ENCODE measurements around the gene RAP2C. TPM values are rescaled to one million over a fixed set of nuclear protein-coding genes. Genes with fewer than 3 reads are reported as not detected.

RAP2C gene
- 26.6 TPM for total RNA-seq

DNA sequence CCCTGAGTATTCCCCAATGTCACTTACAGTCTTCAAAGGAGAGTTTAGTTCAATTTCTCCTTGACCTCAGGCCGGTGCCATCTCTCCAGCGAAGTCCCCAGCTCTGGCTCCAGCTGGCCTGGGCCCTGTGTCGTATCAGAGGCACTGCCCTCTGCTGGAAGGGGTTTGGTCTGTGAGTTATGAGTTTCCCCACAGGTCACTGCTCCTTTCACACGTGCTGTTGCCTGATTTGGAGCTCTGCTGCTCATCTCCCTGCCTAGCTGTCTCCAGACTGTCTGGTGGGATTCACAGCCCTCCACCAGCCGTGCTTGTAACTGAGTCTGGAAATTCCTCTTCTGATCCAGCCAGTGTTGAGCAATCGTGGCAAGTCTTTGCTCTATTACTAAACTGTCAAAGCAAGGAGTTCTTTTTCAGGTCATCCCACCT lies at the start of gene RAP2C:
Gene RAP2C (minus strand): TSS at position 105 of the 426 bp plus-strand sequence. CDS start 2,179 bp downstream, outside the sequence.
- DNase-seq (ENCODE audit: low spot score) = peak; percentile 75

DNA sequence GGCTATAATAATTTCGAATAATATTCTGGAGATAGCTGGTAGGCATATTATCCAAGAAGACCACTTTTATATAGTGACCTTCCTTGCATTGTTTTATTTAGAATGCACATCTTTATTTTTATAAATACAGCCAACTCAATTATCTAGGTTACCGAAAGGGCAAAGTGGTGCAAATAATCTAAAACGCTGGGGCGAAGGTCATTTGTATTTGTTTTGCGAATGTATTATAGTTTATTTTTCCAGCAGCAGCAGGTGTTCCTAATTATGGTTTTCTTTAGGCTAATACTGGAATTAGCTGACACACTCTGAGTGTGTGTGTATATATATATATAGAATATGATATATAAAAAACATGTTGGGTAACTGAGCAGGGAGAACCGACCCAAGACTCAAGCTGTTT lies 48.1 kb upstream of the RAP2C start:
- no peak for DNase-seq (ENCODE audit: low spot score)

GRCh38 chrX:132266583-132267355 lies 47.5 kb upstream of the RAP2C start:
- no peak for DNase-seq (ENCODE audit: low spot score)

GRCh38 chrX:132263127-132263526 lies 43.9 kb upstream of the RAP2C start:
- no peak for DNase-seq (ENCODE audit: low spot score)

- no peak for DNase-seq (ENCODE audit: low spot score)
Measured at GRCh38 chrX:132258509-132258908, 39.3 kb upstream of the RAP2C start.

GRCh38 chrX:132257116-132257515 lies 37.9 kb upstream of the RAP2C start:
- no peak for DNase-seq (ENCODE audit: low spot score)

DNA sequence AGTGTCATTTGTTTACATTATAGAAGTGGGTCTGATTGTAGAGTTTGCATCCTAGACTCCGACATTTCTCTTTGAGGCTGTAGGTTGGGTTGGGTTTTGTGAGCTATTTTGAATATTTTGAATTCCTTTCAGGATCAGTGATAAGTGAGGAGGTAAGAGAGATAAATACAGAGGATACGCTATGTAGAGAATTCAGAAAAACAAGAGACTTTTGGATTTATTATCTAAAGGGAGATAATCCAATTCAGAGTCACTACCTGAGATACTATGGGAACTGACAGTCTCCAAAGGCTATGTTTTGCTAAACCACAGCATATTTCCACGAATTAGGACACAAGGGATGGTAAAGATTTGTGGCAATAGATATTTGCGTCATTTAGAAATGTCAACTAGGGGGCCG lies 16.9 kb upstream of the RAP2C start:
- no peak for DNase-seq (ENCODE audit: low spot score)

DNA sequence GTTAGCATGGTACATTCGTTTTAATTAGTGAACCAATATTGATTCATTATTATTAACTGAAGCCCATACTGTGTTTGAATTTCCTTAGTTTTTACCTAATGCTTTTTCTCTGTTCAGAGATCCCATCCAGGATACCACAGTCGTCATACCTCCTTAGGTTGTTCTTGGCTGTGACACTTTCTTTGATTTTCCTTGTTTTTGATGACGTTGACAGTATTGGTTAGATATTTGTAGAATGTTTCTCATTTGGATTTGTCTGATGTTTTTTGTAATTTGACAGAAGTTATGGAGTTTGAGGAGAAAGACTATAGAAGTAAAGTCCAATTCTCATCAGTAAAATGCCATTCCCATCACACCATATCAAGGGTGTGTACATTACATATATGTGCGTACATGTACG lies 16.2 kb upstream of the RAP2C start:
- DNase-seq (ENCODE audit: low spot score) = no peak

DNA sequence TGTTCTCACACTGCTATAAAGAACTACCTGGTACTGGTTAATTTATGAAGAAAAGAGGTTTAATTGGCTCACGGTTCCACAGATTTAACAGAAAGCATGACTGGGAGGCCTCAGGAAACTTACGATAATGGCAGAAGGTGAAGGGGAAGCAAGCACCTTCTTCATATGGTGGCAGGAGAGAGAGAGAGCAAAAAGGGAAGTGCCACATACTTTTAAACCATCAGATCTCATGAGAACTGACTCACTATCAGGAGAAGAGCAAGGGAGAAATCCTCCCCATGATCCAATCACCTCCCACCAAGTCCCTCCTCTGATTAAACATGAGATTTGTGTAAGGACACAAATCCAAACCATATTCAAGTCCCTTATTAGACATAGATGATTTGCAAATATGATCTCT lies 12.3 kb upstream of the RAP2C start:
- DNase-seq (ENCODE audit: low spot score) = no peak

GRCh38 chrX:132227383-132228112 lies 8.3 kb upstream of the RAP2C start:
- no peak for DNase-seq (ENCODE audit: low spot score)

DNA sequence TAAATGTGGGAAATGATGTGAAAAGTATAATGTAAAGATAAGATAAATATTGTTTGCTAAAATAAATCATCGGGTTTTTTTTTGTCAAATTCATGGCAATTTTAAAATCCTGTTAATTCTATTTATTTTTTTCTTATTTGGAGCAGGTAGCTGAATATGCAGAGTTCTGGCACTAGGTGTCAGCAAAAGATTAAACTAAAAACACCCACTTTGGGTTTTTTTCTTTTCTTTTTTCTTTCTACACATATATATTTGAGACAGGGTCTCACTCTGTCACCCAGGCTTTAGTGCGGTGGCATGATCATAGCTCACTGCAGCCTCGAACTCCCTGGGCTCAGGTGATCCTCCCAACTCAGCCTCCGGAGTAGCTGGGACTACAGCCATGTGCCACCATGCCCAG lies 6.9 kb upstream of the RAP2C start:
- DNase-seq (ENCODE audit: low spot score) = no peak

DNA sequence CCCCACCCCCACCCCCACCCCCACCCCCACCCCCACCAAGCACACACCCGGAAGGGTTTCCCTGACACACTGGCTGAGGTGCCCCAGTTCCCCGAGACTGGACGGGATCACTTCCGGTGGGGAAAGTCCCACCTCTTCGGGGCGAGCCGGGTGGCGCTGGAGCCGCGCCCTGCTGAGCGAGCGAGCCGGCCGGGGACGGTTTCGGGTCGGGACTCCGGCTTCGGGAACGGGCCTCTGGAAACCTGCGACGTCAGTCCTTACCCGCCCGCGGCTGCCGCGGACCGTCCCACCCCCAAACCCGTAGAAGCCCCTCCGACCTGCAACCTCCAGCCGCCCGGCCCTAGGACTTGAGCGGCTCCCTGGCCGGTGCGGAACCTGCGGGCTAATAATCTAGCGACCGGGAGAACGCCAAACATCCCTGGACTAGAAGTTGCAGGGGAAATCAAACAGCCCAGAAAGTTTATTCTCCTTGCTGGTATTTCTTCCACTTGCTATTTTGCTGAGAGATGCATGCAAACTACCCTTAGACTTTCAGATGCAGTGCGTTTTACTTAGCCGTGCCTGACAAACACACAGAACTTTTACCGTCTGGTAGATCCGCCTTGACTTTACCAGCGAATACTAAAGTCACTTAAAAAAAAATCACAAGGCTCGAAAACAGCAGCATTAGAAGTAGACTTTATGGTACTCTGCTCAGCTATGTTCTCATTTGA lies 991 bp downstream of the RAP2C start:
- peak; percentile 79 for DNase-seq (ENCODE audit: low spot score)

DNA sequence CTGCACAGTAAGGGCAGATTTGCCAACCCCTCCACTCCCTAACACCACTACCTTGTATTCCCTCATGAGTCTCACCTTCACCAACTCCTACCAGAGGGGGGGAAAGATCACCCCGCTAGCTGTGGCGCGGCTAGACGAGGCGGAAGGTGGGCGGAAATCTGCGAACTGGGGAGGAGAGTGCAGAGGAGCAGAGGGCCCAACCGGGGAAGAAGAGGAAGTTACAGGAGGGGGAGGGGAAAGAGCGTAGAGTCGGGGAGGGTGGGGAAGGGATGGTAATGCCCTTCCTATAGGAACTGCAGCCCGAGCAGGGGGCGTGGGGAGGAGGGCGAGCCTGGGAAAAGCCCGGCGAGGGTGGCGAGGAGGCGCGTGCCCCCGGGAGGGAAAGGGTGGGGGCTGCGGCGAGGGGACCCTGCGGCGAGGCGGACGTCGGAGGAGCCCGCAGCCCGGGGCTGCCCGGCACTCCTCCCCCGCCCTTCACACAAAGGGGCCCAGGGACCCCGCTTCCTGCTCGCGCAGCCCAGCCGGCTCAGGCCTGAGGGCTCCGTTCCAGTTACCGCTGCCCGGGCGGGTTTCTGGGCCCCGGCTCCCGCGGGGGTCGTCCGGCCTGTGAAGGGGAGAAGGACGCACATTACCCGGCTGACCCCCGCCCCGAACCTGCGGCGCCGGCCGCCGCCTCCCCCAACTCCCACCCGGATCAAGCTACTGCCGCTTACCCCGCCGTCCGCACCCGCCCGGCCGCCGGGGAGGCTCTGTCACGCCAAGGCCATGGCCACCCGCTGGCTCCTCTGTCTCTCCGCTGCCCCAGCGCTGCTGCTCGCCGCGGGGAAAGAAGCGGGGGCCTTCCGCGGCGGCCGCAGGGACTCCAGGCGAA lies 1.8 kb downstream of the RAP2C start:
- peak; percentile 50 for DNase-seq (ENCODE audit: low spot score)

- DNase-seq (ENCODE audit: low spot score) = no peak
Measured at GRCh38 chrX:132216806-132217202, 2.4 kb downstream of the RAP2C start.

DNA sequence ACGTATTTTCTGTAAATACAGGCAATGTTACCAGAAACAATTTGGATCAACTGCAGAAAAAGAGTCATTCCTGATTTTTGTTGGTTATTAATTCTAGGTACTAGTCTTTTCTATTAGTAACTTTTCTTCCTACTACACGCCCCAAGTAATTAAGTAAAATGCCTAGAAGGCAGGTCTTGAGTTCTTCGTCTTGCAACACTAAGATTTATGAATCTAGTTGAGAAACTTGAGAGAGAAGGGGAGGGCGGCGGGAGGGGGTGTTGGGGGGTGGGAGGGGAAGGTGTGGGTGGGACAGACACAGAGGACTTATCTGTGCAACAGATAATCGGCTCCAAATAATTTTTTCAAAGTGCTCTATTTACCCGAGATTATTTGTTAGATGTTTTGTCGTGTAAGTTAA lies 3.0 kb downstream of the RAP2C start:
- no peak for DNase-seq (ENCODE audit: low spot score)

DNA sequence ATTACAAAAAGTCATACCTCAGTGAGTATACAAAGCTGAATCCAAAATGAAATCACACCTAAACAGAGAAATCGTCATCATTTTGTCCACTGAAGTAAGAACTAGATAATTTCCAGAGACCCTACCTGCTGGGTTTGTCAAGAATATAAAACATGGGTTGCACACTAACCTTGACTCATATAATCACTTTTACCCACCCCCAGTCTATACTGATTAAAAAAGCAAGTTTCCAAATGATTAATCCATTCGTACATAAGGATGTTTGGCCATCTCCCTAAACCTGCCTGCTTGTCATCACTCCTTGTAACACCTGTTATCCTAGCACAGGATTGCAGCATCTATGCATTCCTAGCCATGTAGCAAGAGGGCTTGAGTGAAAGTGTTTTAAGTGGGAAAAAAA lies 4.7 kb downstream of the RAP2C start:
- DNase-seq (ENCODE audit: low spot score) = no peak

GRCh38 chrX:132209527-132209926 lies 9.7 kb downstream of the RAP2C start:
- DNase-seq (ENCODE audit: low spot score) = no peak

DNA sequence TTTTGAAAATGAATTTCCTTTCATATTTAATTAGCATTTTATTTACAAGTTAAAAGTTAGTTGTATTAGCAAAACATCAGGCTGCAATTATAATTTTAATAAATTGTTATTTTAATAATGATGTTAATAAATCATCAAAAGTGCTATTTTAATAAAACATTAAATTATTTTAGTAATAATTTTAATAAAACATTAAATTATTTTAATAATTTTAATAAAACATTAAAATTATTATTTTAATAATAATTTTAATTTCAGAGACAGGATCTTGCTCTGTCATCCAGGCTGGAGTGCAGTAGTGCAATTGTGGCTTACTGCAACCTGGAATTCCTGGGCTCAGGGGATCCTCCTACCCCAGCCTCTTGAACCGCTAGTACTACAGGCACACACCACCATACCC lies 10.8 kb downstream of the RAP2C start:
- no peak for DNase-seq (ENCODE audit: low spot score)

DNA sequence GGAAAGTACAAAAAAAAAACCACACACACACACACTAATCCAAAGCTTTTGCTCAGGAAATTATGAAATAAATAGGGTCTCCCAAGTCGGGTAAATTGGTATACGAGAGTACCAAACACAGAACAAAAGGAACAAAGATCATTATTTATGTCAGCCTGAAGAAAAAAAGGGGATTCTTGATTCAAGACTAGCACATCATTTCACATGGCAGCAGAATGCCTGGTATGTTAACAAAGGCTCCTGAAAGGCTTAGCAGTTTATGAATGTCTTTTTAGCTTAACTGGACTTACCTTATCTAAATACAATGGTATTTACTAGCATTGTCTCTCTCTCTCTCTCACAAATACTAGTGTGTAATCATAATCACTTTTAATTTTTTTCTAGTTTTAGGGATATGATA lies 11.3 kb downstream of the RAP2C start:
- DNase-seq (ENCODE audit: low spot score) = no peak

DNA sequence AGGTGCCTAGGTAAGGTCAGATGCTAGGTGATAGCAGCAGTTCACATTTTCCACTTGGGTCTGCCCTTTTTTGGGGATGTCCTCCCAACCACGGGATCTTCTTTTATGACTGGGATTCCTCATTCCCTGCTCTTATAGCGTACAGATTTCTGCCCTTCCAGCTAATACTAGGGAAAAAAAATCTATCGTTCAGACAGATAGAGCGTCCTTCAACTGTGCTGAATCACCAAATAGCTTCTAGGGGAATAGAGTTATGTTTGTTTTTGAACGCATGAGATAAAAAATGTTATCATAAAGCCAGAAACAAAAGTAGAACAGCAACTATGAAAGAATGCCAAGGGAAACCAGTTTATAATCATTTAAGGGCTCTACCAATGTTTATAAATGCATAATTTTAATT lies 13.0 kb downstream of the RAP2C start:
- no peak for DNase-seq (ENCODE audit: low spot score)

GRCh38 chrX:132204629-132205028 lies 14.6 kb downstream of the RAP2C start:
- DNase-seq (ENCODE audit: low spot score) = no peak

- no peak for DNase-seq (ENCODE audit: low spot score)
Measured at GRCh38 chrX:132200976-132201375, 18.3 kb downstream of the RAP2C start.

Data from mucosa of gallbladder (tissue), 1 donor.